Mesenchymal stem cell (in vitro differentiated cells and primary cell): ENCODE data around the gene AURKA.
A peak's percentile ranks its signal among the peaks of the same experiment; 100 is the strongest.

ENCODE experiments used
- DNase-seq: peaks from one replicate; pipeline ENCODE4 v3.0.0-alpha.2; 2013
- H2AFZ ChIP-seq: one replicate; pipeline ENCODE4 v1.6.1; 2013; ENCODE audit warnings: low read depth, mild to moderate bottlenecking, control low read depth, inconsistent platforms, low read length, moderate library complexity
- H2AK5ac ChIP-seq: 2 replicates; pipeline ENCODE4 v1.6.1; 2013; ENCODE audit warnings: low read length, moderate library complexity, mild to moderate bottlenecking, inconsistent platforms; ENCODE audit not compliant: severe bottlenecking
- H2BK120ac ChIP-seq: one replicate; pipeline ENCODE4 v1.6.1; 2013; ENCODE audit warnings: low read depth, mild to moderate bottlenecking, inconsistent platforms, low read length, moderate library complexity
- H2BK12ac ChIP-seq, 2 experiments: one replicate each; pipeline ENCODE4 v1.6.1; 2013; ENCODE audit warnings: inconsistent platforms in 2 of 2, low read length in 2 of 2, mild to moderate bottlenecking in 2 of 2, moderate library complexity in 2 of 2, control low read depth in 1 of 2
- H2BK15ac ChIP-seq: one replicate; pipeline ENCODE4 v1.6.1; 2013; ENCODE audit warnings: mild to moderate bottlenecking, low read depth, inconsistent platforms; ENCODE audit not compliant: poor library complexity, severe bottlenecking
- H2BK5ac ChIP-seq: 2 replicates; pipeline ENCODE4 v1.6.1; 2013; ENCODE audit warnings: low read depth, mild to moderate bottlenecking, low read length, control low read depth, inconsistent platforms; ENCODE audit not compliant: poor library complexity, severe bottlenecking
- H3K14ac ChIP-seq, 2 experiments: one replicate each; pipeline ENCODE4 v1.6.1; 2013; ENCODE audit warnings: inconsistent platforms in 2 of 2, low read length in 2 of 2, control low read depth in 1 of 2, mild to moderate bottlenecking in 1 of 2, moderate library complexity in 1 of 2
- H3K18ac ChIP-seq, 2 experiments: one replicate each; pipeline ENCODE4 v1.6.1; 2013; ENCODE audit warnings: inconsistent platforms in 2 of 2, low read length in 2 of 2, control low read depth in 1 of 2, low read depth in 1 of 2, mild to moderate bottlenecking in 1 of 2
- H3K23ac ChIP-seq, 2 experiments: one replicate each; pipeline ENCODE4 v1.6.1; 2013; ENCODE audit warnings: inconsistent platforms in 2 of 2, low read length in 2 of 2, mild to moderate bottlenecking in 2 of 2, moderate library complexity in 2 of 2, control low read depth in 1 of 2
- H3K27ac ChIP-seq: 2 replicates; pipeline ENCODE4 v1.5.1; 2013; ENCODE audit warnings: mild to moderate bottlenecking, moderate library complexity, low read length, control low read depth, inconsistent platforms; ENCODE audit not compliant: poor library complexity, severe bottlenecking
- H3K27me3 ChIP-seq, 2 experiments: 2 replicates each; pipeline versions ENCODE4 v1.6.1 to v1.7.0; 2013; ENCODE audit warnings: low read length in 2 of 2, mild to moderate bottlenecking in 2 of 2, moderate library complexity in 2 of 2, control low read depth in 1 of 2, inconsistent platforms in 1 of 2; ENCODE audit not compliant: control insufficient read depth in 1 of 2, insufficient read depth in 1 of 2
- H3K36me3 ChIP-seq, 2 experiments: 2 replicates each; pipeline versions ENCODE4 v1.6.1 to v1.7.0; 2013; ENCODE audit warnings: low read length in 2 of 2, control low read depth in 1 of 2, inconsistent platforms in 1 of 2, low read depth in 1 of 2, mild to moderate bottlenecking in 1 of 2; ENCODE audit not compliant: insufficient read depth in 2 of 2, control insufficient read depth in 1 of 2
- H3K4ac ChIP-seq, 2 experiments: one replicate each; pipeline ENCODE4 v1.6.1; 2013; ENCODE audit warnings: inconsistent platforms in 2 of 2, low read length in 2 of 2, mild to moderate bottlenecking in 2 of 2, moderate library complexity in 2 of 2, control low read depth in 1 of 2, low read depth in 1 of 2
- H3K4me1 ChIP-seq: 2 replicates; pipeline ENCODE4 v1.6.1; 2013; ENCODE audit warnings: low read depth, low read length, control low read depth; ENCODE audit not compliant: control insufficient read depth, insufficient read depth
- H3K4me2 ChIP-seq: 2 replicates; pipeline ENCODE4 v1.6.1; 2013; ENCODE audit warnings: low read length, mild to moderate bottlenecking, inconsistent platforms; ENCODE audit not compliant: poor library complexity, severe bottlenecking
- H3K4me3 ChIP-seq, 2 experiments: 2 replicates each; pipeline versions ENCODE4 v1.5.1 to v1.7.0; 2013; ENCODE audit warnings: low read length in 2 of 2, mild to moderate bottlenecking in 2 of 2, control low read depth in 1 of 2, low read depth in 1 of 2; ENCODE audit not compliant: insufficient read depth in 1 of 2
- H3K79me1 ChIP-seq: replicated peaks from 2 replicates; pipeline ENCODE4 v1.6.1; 2013; ENCODE audit warnings: mild to moderate bottlenecking, control low read depth, low read length, inconsistent platforms; ENCODE audit not compliant: poor library complexity, severe bottlenecking
- H3K9ac ChIP-seq: 2 replicates; pipeline ENCODE4 v1.7.0; 2013; ENCODE audit warnings: mild to moderate bottlenecking, low read length, moderate library complexity
- H3K9me3 ChIP-seq: 2 replicates; pipeline ENCODE4 v1.7.0; 2013; ENCODE audit warnings: mild to moderate bottlenecking, low read length; ENCODE audit not compliant: control insufficient read depth
- H4K8ac ChIP-seq: one replicate; pipeline ENCODE4 v1.6.1; 2013; ENCODE audit warnings: inconsistent platforms, mild to moderate bottlenecking, low read length, moderate library complexity
- H4K91ac ChIP-seq: one replicate; pipeline ENCODE4 v1.6.1; 2013; ENCODE audit warnings: mild to moderate bottlenecking, low read length, inconsistent platforms
- WGBS: methylation state at CpG from one replicate; pipeline ENCODE4 v1.1.7; 2013; ENCODE audit warnings: mixed read lengths; 5-methylcytosine and 5-hydroxymethylcytosine counted together

The AURKA gene

DNA sequence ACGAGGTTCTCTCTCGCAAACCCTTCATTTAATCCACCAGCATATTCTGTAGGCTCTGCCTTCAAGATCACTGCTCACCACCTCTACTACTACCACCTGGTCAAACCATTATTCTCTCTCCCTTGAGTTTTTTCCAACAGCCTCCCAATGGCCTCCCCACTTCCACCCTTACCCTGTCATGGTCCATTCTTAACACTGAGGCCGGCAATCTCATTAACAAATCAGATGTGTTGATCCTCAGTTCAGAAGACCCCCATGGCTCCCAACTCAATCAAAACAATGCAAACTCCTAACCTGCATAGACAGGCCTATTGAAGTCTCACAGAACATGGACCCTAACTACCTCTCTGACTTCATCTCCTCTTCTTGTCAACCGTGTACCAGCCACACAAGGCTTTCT lies 2.2 kb downstream of the AURKA start:
- H3K23ac ChIP-seq: no peak overlapping the region
- no peak overlapping the region for H2AFZ ChIP-seq
- H3K79me1 ChIP-seq: peaks cover 23% of the 10 kb centered on the region
- no peak for DNase-seq
- no peak overlapping the region for H2BK15ac ChIP-seq
- H4K8ac ChIP-seq: peak overlapping the region; percentile 7
- H3K9ac ChIP-seq: no peak overlapping the region
- H3K4me1 ChIP-seq: peaks cover 3% of the 10 kb centered on the region
- no peak overlapping the region for H2BK5ac ChIP-seq
- no peaks in the 10 kb centered on the region for H3K27me3 ChIP-seq
- no peak overlapping the region for H2AK5ac ChIP-seq
- WGBS: 98% methylated on average over 4 of the region's 4 CpGs
- no peak overlapping the region for H3K14ac ChIP-seq
- no peak overlapping the region for H3K4me2 ChIP-seq
- H2BK12ac ChIP-seq: no peak overlapping the region
- no peaks in the 10 kb centered on the region for H3K9me3 ChIP-seq
- no peak overlapping the region for H4K91ac ChIP-seq
- H3K4me3 ChIP-seq: no peak overlapping the region
- H3K4ac ChIP-seq: no peak overlapping the region
- H3K27ac ChIP-seq: no peak overlapping the region
- no peak overlapping the region for H2BK120ac ChIP-seq
- peaks cover 17 to 29% of the 10 kb centered on the region in 2 experiments for H3K36me3 ChIP-seq
- H3K18ac ChIP-seq: no peak overlapping the region

DNA sequence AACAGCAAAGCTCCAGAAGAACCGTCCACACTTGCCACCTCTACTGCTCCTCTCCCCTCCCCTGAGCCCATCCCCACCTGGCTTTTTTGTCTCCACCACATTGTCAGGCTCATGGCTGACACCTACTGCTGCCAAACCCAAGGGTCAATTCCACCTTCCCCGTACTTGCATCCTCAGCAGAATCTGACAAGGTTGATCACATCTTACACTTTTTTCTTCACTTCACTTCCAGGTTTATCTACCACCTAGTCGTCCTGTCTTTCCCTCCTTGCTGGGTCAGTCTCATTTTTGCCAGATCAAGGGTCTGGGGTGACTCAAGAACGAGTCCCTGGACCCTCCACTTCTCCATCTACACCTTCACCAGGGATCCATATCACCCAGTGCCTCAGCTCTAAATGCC lies 3.1 kb downstream of the AURKA start:
- no peak overlapping the region for H2BK120ac ChIP-seq
- H3K27ac ChIP-seq: no peak overlapping the region
- H3K27me3 ChIP-seq: no peaks in the 10 kb centered on the region
- H3K79me1 ChIP-seq: peaks cover 27% of the 10 kb centered on the region
- H3K18ac ChIP-seq: no peak overlapping the region
- no peak overlapping the region for H3K4ac ChIP-seq
- H4K8ac ChIP-seq: no peak overlapping the region
- no peak overlapping the region for H3K4me2 ChIP-seq
- H3K23ac ChIP-seq: no peak overlapping the region
- H4K91ac ChIP-seq: no peak overlapping the region
- H3K9me3 ChIP-seq: no peaks in the 10 kb centered on the region
- H2BK12ac ChIP-seq: no peak overlapping the region
- no peak overlapping the region for H3K9ac ChIP-seq
- no peak overlapping the region for H3K4me3 ChIP-seq
- H2AK5ac ChIP-seq: no peak overlapping the region
- H3K36me3 ChIP-seq: peaks cover 17 to 34% of the 10 kb centered on the region in 2 experiments
- H3K4me1 ChIP-seq: peaks cover 3% of the 10 kb centered on the region
- no peak overlapping the region for H3K14ac ChIP-seq
- H2BK5ac ChIP-seq: no peak overlapping the region
- H2AFZ ChIP-seq: no peak overlapping the region
- H2BK15ac ChIP-seq: no peak overlapping the region
- DNase-seq: no peak
- 87% methylated on average over 4 of the region's 4 CpGs for WGBS

DNA sequence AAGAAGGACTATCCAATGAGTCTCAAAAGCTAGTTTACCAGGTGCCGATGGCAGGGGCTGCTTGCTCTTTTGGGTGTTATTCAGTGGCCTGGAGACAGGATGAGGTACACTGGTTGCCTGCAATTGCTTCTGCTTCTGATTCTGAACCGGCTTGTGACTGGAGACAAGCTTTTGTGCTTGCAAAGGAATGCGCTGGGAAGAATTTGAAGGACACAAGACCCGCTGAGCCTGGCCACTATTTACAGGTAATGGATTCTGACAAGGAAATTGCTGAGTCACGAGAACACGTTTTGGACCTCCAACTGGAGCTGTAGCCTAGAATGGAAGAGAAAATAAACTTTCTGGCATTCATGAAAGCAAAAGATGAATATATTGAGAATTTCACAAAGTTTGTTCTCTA lies 5.8 kb downstream of the AURKA start:
- no peak overlapping the region for H3K9ac ChIP-seq
- no peak overlapping the region for H2BK12ac ChIP-seq
- no peak overlapping the region for H4K91ac ChIP-seq
- H3K4me3 ChIP-seq: no peak overlapping the region
- no peak overlapping the region for H2BK15ac ChIP-seq
- no peak overlapping the region for H3K14ac ChIP-seq
- peaks cover 37% of the 10 kb centered on the region for H3K79me1 ChIP-seq
- no peak overlapping the region for H3K4me2 ChIP-seq
- H4K8ac ChIP-seq: no peak overlapping the region
- no peak overlapping the region for H3K18ac ChIP-seq
- no peak overlapping the region for H2AFZ ChIP-seq
- H2BK5ac ChIP-seq: no peak overlapping the region
- H3K4ac ChIP-seq: no peak overlapping the region
- peaks cover 26 to 46% of the 10 kb centered on the region in 2 experiments for H3K36me3 ChIP-seq
- H3K4me1 ChIP-seq: no peaks in the 10 kb centered on the region
- H2BK120ac ChIP-seq: no peak overlapping the region
- no peak overlapping the region for H3K27ac ChIP-seq
- no peak overlapping the region for H3K23ac ChIP-seq
- no peak for DNase-seq
- H3K27me3 ChIP-seq: no peaks in the 10 kb centered on the region
- 96% methylated on average over 6 of the region's 6 CpGs for WGBS
- no peak overlapping the region for H2AK5ac ChIP-seq
- H3K9me3 ChIP-seq: no peaks in the 10 kb centered on the region

DNA sequence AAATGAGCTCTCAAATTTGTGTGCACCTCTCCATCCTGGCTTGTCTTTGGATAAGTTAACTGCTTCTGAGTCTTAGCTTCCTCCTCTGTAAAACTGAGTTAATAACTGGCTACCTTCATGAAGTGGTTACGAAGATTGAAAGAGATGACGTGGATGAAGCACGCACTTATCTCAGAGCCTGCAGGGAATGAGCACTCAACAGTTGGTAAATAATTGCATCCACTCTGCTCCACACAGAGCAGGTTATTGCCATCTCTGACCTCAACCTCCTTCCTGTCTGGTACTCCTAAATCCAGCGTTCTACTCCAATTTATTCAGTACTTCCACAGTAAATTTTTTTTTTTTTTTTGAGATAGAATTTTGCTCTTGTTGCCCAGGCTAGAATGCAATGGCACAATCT lies 6.9 kb downstream of the AURKA start:
- Histone ChIP-seq H3K9ac (no peak overlapping the region), H2BK15ac (no peak overlapping the region), H4K91ac (no peak overlapping the region), H3K79me1 (peaks cover 37% of the 10 kb centered on the region), H3K4me3 (no peak overlapping the region), H3K23ac (no peak overlapping the region), H3K18ac (no peak overlapping the region), H2BK12ac (no peak overlapping the region), H3K4ac (no peak overlapping the region), H3K27ac (no peak overlapping the region), H4K8ac (no peak overlapping the region), H2AK5ac (no peak overlapping the region), H2BK5ac (no peak overlapping the region), H3K4me2 (no peak overlapping the region), H2BK120ac (no peak overlapping the region), H3K36me3 (peaks cover 26 to 48% of the 10 kb centered on the region in 2 experiments), H2AFZ (no peak overlapping the region), H3K4me1 (no peaks in the 10 kb centered on the region), H3K14ac (no peak overlapping the region), H3K9me3 (no peaks in the 10 kb centered on the region), H3K27me3 (no peaks in the 10 kb centered on the region)
- DNase-seq: no peak
- 97% methylated on average over 3 of the region's 4 CpGs for WGBS
